NCI-H1417 (cell line): ENCODE results near the gene SARS1.
"Not testable (repeated sequence)": the region's sequence is repeated elsewhere in the genome, so short reads cannot be mapped to it uniquely, and the experiment has no call there.

Experiments
- DNase-seq, 3 experiments: peaks; one replicate each; lab custom pipeline; 2025; lab: John Stamatoyannopoulos, UW

Gene SARS1

GRCh38 chr1:109192433-109192832 is 21.3 kb upstream of the SARS1 start:
- no peak for DNase-seq

- peak in 2 of 3 experiments; percentile 54 to 60 for DNase-seq
These were observed 19.8 kb upstream of the SARS1 start for GRCh38 chr1:109193653-109194590.

- no peak for DNase-seq
These were observed 16.3 kb upstream of the SARS1 start for GRCh38 chr1:109197158-109198042.

- no peak for DNase-seq
These were observed 15.5 kb upstream of the SARS1 start for GRCh38 chr1:109198043-109198695.

GRCh38 chr1:109198745-109199144 is 15.0 kb upstream of the SARS1 start:
- no peak for DNase-seq

GRCh38 chr1:109199710-109200109 is 14.0 kb upstream of the SARS1 start:
- no peak for DNase-seq

GRCh38 chr1:109201123-109201703 is 12.5 kb upstream of the SARS1 start:
- DNase-seq, result peak; percentile 7 to 54 (median 34)

- no peak for DNase-seq
These were observed 9.2 kb upstream of the SARS1 start for GRCh38 chr1:109204484-109204883.

GRCh38 chr1:109206339-109206738 is 7.4 kb upstream of the SARS1 start:
- DNase-seq, result no peak

- DNase-seq, result no peak
These were observed 6.1 kb upstream of the SARS1 start for GRCh38 chr1:109207467-109208103.

GRCh38 chr1:109208394-109208793 is 5.3 kb upstream of the SARS1 start:
- no peak for DNase-seq

- DNase-seq, result no peak
These were observed 4.8 kb upstream of the SARS1 start for GRCh38 chr1:109208836-109209463.

GRCh38 chr1:109210058-109210457 is 3.7 kb upstream of the SARS1 start:
- no peak for DNase-seq

GRCh38 chr1:109213345-109213823 is 334 bp upstream of the SARS1 start:
- no peak for DNase-seq

GRCh38 chr1:109214695-109215623 is 1.2 kb downstream of the SARS1 start:
- DNase-seq, result peak; percentile 32 to 78 (median 46)

GRCh38 chr1:109216662-109217061 is 2.9 kb downstream of the SARS1 start:
- no peak for DNase-seq

GRCh38 chr1:109218516-109218915 is 4.8 kb downstream of the SARS1 start:
- DNase-seq, result no peak

GRCh38 chr1:109221201-109221600 is 7.5 kb downstream of the SARS1 start:
- DNase-seq, result not testable (repeated sequence)

GRCh38 chr1:109225308-109225707 is 11.6 kb downstream of the SARS1 start:
- DNase-seq, result no peak
